Germinal center (tissue), 1 donor: ENCODE results near the gene PGBD5.

ENCODE experiments used
- DNase-seq: peaks from one replicate; pipeline ENCODE4 v3.0.0; 2012; ENCODE audit warnings: mixed read lengths, low spot score

Gene PGBD5

DNA sequence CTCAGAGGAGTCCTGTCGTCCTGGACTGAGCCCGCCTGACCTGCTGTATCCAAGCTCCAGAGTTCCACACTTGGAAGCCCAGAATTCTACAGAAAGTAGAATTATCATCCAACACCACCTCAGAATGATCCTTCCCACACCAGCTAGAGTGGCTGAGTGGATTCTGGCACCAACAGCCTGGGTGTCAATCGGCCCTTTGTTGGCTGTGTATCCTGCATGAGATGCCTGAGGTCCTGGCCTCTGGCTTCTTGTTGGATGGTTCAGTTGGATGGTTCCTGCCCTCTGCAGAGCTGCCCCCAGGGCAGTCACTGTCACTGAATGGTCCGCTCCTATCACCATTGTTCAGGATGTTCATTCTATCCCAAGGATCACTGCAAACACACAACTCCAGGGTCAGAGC is 49.8 kb downstream of the PGBD5 start:
- DNase-seq, result no peak

DNA sequence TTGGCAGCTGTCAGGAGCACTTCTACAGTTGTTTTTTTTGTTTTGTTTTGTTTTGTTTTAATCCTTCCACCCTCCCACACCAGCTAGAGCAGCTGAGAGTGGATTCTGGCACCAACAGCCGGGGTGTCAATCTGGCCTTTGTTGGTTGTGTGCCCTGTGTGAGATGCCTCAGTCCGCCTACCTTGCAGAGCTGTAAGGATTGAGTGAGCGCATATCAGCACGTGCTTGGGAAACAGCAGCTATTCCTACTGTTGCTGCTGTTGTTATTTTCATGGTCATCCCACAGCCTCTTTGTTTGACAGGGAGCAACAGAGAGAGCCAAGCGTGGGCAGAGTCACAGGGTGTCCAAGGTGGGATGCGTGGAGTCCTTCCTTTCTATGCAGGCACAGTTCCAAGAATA is 50.4 kb downstream of the PGBD5 start:
- no peak for DNase-seq

DNA sequence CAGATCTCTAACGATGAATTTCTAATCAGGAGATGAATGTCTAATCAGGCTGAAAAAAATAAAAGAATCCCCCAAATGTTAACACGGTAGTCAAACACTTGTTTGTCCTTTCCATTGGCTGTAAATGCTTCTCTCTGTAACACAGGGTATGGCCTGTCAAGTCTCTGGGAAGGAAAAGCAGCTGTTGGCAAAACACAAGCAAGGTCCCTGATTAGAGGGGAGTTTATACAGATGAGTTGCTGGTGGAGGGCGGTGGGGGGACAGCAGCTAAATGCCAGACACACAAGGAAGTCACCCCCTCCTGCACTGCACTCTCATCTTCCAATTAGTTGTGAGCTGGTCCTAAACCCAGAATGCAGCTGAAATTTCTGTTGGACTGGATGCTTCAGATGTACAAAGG is 51.0 kb downstream of the PGBD5 start:
- DNase-seq, result no peak

DNA sequence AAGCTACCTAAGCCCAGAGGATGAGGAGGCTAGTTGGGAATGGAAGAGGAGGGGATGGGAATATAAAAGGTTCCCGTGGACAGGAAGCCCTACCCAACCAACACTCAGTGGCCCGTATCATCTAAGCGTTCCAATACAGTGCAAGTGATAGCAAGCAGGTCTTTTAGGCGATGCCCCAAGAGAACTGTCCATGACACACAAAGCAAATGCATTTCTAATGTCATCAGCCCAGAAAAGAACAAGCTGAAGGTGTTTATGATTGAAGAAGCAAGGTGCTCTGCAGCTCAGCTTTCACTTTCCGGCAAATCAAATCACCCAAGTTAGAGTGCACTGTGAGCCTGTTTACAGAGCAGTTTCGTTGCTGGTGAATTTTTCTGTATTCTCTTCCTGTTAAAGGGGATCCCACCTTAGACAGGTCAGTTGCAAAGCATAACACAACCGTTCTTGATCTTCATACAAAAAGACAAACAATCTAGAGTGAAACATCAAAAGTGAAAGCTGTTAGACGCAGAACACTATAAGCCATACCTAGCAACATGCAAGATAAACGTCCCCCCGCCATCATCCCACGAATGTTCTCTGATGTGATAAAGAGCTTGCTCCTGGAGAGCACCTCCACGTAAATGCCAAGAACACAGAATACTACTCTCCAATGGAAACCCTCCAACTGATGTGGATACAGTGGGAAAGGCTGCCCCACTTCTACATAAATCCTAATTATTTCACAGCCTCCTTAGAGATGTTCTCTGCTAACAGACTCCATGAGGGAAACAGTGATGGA is 54.0 kb downstream of the PGBD5 start:
- no peak for DNase-seq

DNA sequence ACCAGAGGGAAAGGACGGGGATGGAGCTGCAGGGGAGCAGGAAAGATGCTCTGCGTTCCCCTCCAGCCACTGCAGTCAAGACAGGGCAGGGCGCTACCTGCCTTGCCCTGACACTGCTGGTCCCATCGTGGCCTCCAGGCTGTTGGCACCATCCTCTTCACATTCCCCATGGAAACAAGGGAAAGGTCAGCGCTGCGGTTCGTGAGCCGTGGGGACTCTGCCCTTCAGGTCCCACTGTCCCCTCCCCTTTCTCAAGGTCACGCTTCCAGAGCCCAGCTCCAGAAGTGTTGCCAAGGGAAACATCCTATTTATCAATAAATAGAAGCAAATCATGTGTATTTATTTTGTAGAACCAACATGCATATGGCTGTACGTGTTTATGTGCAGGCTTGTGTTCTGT is 56.0 kb downstream of the PGBD5 start:
- DNase-seq, result no peak

DNA sequence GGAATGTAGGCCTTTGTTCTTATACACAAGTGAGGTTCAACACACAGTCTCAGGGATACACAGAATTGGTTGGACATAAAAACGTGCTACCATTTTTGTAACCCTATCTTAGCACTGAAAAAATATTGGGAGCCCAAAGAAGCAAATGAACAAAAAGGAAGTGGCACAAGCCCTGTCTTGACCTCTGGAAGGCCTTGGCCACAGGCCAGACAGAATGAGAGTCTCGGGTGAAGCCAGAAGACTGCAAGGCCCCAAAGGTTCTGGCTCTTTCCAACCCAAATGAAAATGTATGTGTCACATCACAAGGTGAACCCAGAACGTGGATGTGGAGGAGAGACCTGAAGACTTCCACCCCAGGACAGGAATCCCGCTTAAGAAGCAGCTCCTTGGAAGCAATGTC is 57.3 kb downstream of the PGBD5 start:
- DNase-seq, result no peak

DNA sequence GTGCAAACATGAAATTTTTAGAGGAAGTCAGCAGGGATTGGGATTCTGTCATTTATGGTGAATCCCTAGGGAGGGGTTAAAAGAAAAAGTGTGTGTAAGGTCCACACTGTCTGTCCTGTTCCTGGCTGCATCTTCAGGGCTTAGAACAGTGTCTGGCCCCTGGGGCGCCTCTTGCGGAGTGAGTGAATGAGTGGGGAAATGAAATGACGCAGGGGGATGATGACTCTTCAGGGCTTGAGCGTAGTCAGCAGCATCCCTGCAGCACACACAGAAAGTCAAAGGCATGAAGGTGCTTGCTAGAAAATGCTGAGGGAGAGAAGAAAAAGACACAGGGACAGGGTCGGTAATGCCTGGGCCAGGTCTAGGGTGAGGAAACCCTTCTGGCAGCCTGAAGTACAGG is 57.8 kb downstream of the PGBD5 start:
- no peak for DNase-seq

DNA sequence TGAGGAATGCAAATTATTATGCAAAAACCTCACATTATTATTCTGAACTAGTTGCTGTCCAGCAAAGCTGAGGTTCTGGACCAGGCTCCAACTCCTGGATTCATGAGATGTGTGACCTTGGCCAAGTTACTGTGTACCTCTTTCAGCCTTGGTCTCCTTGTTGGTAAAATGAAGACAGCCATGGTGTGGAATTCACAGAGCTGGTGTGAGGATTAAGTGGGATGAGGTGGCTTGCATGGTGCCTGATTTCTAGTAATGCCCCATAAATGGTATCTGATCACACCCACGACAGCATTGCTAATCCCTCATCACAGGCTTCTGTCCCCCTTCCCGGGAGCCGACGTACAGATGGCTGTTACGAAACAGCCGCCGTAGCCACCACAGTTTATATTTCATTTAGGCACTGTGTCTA is 59.6 kb downstream of the PGBD5 start:
- DNase-seq, result no peak

DNA sequence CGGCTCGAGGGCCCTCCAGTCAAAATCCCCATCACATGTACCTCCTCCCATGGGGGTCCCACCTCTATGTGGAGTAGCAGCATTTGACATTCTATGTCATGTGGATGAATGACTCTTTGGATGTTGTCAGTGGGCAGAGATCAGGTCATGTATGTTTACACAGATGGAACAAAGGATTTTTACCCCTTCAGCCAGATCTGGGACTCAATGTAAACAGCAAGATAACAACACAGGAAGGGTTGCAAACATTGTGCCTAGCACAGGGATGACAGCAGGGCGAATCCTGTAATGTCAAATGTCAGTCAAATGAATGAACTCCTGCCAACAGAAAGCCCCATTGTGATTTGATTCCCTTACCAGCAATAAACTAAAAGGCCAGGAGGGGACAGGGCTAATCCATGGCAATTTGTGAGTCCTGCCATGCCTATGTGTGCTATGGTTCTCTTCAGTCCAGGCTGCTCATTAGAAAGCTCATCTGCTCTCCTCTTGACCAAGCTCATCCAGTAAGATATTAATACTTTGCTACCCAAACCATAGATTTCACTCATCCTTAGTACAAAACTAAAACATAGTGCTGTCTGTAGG is 60.3 kb downstream of the PGBD5 start:
- no peak for DNase-seq

DNA sequence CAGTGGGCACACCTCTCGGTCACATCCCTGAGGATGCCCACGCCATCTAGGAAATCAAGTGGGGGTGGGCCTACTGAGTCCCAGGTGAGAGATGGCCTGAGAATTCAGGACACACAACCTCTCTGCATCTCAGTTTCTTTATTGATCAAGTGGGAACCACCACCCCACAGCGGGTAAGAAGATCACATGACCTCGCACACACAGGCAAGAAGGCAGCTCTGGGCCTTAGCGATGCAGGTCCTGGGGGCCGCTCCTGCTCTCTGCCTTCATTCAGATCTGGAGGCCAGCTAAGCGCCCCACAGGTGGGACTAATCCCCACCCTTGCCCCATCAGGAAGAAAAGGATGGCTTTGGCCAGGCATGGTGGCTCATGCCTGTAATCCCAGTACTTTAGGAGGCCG is 63.2 kb downstream of the PGBD5 start:
- DNase-seq, result no peak

DNA sequence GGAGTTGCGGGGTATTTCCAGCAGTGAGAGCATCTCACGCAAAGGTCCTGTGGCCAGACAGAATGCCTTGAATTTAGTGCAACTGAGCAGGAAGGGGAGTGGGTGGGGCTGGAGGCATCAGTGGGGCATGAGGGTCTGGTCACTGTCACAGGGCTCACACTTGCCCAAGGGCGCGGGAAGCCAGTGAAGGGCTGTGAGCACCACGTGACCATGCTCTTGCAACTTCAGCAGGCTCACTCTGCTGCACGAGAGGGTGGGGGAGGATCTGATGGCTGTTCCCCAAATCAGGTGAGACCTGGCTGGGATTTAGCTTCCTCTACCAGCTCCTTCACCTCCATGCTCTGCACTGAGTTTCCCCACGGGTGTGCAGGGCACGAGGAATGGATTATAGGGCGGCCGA is 64.2 kb downstream of the PGBD5 start:
- DNase-seq, result no peak

DNA sequence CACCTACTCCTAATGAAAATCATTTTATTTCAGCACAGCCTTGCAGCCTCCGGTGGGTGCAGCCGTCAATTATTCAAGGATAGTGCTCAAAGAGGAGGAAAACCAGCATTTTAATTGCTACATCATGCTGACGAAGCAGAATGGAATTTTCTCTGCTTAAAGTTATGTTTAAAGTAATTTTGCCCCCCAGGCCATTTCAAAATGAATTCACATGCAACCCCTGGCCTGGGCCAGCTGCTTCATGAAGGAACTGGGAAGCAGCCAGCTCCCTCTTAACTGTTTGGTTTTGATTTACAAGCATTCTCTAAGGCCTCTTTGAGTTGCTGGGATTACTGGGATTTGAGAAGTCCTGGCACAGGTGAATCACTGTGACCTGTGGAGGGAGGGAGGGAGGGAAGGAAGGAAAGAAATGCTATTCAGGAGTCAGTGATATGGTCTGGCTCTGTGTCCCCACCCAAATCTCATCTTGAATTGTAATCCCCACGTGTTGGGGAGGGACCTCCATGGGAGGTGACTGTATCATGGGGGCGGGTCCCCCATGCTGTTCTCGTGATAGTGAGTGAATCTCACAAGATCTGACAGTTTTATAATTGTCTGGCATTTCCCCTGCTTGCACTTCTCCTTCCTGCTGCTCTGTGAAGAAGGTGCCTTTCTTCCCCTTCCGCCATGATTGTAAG is 66.0 kb downstream of the PGBD5 start:
- no peak for DNase-seq

DNA sequence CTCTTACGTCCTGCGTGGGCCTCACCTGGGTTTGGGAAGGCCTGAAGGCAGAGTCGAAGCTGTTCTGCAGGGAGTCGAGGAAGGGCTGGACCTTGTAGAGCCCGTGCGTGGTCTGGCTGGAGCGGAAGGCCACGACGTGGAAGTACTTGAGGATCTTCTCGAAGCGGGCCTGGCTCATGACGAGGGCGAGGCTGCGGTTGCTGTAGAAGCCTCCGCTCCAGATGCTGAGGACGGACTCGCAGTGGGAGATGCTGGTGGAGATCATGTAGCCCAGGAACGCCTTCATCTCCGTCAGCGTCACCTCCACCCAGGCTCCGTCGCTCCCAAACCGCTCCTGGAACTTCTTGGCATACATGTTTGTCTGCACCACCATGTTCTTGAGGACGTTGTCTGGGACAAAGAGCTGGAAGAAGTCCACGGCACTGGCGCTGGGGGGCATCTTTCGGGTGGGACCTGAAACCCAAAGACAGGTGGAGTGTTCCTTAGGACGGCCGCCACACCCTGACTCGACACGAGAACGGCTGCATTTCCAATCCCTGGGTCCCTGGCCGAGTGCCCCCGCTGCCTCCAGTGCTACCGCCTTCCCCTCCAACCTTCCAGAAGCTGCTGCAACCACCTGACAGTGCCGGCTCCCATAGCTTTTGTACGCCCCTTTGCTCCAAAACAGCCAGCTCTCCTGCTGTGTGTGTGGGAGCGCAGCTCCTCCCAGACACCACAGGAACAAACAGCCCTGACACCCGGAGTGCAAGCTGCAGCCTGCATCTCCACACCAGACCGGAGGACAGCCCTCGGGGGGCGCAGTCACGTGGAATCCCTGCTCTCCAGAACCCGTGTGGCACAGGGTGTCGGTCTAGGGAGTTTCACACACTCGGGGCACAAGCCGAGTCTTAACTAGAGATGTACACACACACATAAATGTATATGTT is 69.0 kb downstream of the PGBD5 start:
- no peak for DNase-seq

DNA sequence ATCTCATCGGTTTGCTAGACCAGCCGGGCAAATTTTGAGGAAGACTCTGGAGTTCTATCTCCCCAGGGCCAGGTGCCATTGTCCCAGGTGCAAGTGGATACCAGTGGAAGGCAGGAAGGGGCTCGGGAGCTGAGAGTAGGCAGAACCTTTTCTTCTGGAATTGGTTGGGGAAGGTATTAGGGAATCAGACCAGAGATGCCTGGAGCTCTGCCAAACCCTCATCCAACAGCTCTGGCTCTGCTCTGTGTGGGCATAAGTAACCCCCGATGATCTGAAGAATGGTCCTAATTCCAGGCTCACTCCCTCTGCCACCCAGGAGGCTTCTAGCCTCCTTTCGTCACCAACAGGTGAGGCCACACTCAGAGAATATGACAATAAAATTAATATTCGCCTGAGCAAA is 69.9 kb downstream of the PGBD5 start:
- DNase-seq, result no peak

DNA sequence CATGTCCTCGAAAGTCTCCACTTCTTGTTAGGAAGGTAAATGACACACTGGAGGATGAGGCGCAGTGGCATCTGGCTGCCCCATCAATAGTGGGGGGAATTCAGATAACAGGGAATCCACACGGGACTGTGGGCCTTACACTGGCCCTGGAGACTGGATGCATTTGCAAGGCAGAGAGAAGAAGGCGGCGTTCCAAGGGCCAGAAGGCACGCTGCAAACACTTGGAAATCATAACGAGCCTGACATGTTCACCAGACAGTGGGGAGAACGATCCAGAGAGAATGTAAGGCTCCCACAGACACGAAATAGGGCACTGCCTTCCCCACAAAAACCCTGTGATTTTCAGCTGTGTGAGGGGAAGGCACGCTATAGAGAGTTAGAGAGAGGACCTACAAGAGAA is 70.5 kb downstream of the PGBD5 start:
- no peak for DNase-seq

DNA sequence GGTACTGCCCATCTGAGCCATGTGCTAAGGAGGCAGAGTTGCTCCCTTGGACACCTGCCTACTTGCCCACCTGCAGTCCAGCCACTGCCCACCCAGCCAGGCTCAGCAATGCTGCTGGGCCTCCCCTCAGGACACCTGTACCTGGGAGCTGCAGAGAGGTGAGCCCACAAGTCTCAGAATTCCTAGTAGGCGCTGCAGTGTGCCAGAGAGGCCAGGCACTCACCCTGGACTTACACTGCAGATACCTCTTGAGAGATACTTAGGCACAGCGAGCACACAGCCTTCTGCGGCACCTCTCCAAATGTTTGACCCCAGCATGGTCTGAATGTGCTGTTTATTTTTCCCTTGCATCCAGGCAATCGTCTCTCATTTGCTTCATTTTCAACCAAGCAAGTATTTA is 71.0 kb downstream of the PGBD5 start:
- no peak for DNase-seq

DNA sequence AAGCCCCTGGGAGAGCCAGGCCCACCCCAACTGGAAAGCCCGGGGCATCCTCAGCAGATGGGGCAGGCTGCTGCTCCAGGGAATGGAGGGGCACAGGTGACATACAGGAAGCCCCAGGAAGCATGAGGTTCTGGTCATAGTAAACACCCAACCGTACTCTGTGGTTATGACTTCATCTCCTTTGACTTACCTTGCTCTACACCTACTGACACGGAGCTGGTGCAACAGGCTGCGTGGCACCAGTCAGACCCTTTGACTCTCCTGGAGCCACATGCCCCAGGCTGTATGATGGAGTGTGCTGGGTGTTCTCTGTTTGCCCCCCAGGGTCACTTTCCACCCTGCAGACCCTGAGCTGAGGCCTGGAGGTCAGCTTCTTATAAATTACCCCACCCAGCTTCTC is 72.1 kb downstream of the PGBD5 start:
- DNase-seq, result no peak

DNA sequence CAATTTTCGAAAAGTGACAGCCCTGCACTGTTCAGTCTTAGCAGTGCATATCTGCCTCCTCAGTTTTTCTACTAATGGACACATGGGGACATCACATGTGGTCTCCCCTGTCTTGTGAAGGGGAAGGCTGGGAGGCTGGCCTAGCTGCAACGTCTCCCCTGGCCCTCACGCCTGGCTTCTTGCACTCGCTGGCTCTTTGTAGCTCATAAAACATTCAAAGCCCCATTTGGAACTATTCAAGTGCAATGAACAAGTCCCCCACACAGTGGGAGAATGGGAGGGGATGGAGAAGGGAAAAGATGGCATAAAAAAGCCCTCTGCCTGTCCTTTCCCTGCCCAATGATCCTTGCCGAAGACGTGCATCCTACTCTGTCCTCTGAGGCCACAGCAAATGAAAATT is 73.6 kb downstream of the PGBD5 start:
- no peak for DNase-seq

DNA sequence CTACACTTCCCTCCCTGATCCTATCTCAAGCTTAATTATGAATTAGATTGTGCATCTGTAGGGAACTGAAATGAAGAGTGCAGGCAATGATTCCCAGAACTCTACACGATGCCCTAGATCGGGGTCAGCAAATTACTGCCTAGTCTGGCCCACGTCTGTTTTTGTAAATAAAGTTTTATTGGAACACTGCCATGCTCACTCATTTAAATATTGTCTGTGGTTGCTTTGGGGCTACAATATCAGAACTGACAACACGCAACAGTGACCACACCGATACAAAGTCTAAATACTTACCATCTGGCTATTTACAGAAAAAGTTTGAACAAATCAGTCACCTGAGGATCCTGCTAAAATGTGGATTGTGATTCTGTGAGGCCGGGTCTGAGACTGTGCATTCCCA is 74.1 kb downstream of the PGBD5 start:
- no peak for DNase-seq

DNA sequence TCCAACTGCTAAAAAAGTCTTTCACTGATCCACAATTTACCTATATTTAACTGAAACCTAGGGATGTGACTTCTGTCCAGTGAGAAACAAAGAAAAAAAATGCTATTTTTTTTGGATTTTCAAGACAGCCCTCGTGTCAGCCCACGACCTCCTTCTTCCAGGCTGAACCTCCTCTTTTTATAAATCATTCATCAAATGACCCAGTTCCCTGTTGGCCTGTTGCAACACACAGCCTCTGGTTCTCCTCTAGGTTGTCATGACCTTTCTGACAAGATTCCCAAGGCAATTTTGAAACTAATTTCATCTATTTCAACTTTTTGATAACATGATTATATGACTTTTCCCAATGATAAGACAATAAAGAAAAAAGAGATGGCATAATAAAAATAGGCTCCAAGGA is 74.6 kb downstream of the PGBD5 start:
- no peak for DNase-seq

DNA sequence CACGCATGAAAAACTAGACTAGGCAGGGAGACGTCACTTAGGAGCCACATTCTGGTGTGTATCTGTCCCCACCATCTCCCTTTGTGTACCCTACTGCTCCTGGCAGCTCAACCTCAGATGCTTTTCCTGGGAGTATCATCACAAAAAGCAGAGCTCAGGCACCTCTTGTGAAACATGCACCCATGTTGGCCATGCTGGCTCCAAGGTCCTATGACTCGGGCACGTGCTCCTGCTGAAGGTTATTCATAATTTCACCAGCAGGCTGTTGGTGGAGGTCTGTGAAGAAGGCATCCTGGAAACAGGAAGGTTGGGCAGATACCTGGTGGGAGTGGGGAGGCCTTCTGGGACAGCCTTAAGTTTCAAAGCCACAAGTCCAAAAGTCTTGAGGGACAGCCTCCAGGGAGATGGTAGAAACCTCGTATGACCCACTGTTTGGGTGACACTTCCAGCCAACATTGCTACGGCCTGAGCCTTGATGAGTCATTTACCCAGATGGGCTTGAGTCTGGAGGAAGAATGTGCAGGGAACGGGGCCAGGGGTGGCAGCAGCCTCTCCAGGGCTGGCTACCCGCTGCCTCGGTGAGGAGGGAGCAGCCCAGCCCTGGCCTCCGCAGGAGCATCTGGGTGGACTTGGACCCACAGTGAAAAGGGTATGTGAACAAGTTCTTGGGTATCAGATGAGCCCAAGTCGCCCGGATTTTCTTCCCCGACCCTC is 75.8 kb downstream of the PGBD5 start:
- no peak for DNase-seq

DNA sequence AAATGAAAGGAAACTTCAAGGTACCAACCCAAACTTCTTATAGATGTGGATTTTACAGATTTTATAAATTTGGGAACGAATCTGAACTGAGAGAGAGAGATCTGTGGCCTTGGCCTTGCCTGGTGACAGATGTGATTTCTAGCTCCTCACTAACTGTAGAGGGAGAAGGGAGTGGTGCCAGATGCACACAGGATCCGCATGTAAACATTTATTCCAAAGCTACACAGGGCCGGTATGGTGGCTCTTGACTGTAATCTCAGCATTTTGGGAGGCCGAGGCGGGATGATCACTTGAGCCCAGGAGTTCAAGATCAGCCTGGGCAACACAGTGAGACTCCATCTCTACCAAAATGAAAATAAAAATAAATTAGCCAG is 77.1 kb downstream of the PGBD5 start:
- no peak for DNase-seq
